Glutamatergic neuron (in vitro differentiated cells): ENCODE data around the gene RNASEL. TPM values are rescaled to one million over a fixed set of nuclear protein-coding genes. Genes with fewer than 3 reads are reported as not detected.
A peak's percentile ranks its signal among the peaks of the same experiment; 100 is the strongest.

ENCODE experiments used
- DNase-seq: peaks from one replicate; pipeline ENCODE4 v3.0.0; 2022
- H3K27ac Mint-ChIP-seq: one replicate; pipeline ENCODE4 v1.8.0; 2020; ENCODE audit warnings: mild to moderate bottlenecking, mixed read lengths, inconsistent platforms; ENCODE audit not compliant: unreplicated experiment
- H3K27me3 Mint-ChIP-seq: one replicate; pipeline ENCODE4 v1.8.0; 2020; ENCODE audit warnings: mild to moderate bottlenecking, moderate library complexity, mixed read lengths, inconsistent platforms; ENCODE audit not compliant: unreplicated experiment
- H3K36me3 Mint-ChIP-seq: one replicate; pipeline ENCODE4 v1.8.0; 2020; ENCODE audit warnings: mild to moderate bottlenecking, mixed read lengths, inconsistent platforms; ENCODE audit not compliant: unreplicated experiment
- H3K4me1 Mint-ChIP-seq: one replicate; pipeline ENCODE4 v1.8.0; 2020; ENCODE audit warnings: mild to moderate bottlenecking, low read depth, mixed read lengths, inconsistent platforms; ENCODE audit not compliant: unreplicated experiment
- H3K4me3 Mint-ChIP-seq: one replicate; pipeline ENCODE4 v1.8.0; 2020; ENCODE audit warnings: mild to moderate bottlenecking, mixed read lengths, inconsistent platforms; ENCODE audit not compliant: unreplicated experiment
- H3K9me3 Mint-ChIP-seq: one replicate; pipeline ENCODE4 v1.8.0; 2020; ENCODE audit warnings: mild to moderate bottlenecking, moderate library complexity, mixed read lengths, inconsistent platforms; ENCODE audit not compliant: unreplicated experiment
- CTCF ChIP-seq: fragments of 200-600 bp; sonication (generic); IDR thresholded peaks from one replicate; pipeline ENCODE4 v1.5.0; 2021; ENCODE audit not compliant: partially characterized antibody, unreplicated experiment
- total RNA-seq: library from RNA; stranded (reverse); fragmentation: NEBNext Ultra II Directional; extraction: Animal tissue kit (Norgen Biotek cat#: 25700); gene quantifications from one replicate; pipeline ENCODE4 v1.2.1, GENCODE V29; 2021; ENCODE audit not compliant: unreplicated experiment

RNASEL gene
- total RNA-seq, 1 donor from 2014 or later = 1.3 TPM

GRCh38 chr1:182615468-182616129 is 26.5 kb upstream of the RNASEL start:
- Mint-ChIP-seq H3K27me3 (peaks cover 7% of the 10 kb centered on the region), H3K27ac (peak overlapping the region; percentile 73), H3K4me3 (peak overlapping the region; percentile 79), H3K9me3 (peaks cover 8% of the 10 kb centered on the region), H3K36me3 (peaks cover 2% of the 10 kb centered on the region), H3K4me1 (peaks cover 67% of the 10 kb centered on the region)
- DNase-seq = no peak
- TF ChIP-seq CTCF = no peak

DNA sequence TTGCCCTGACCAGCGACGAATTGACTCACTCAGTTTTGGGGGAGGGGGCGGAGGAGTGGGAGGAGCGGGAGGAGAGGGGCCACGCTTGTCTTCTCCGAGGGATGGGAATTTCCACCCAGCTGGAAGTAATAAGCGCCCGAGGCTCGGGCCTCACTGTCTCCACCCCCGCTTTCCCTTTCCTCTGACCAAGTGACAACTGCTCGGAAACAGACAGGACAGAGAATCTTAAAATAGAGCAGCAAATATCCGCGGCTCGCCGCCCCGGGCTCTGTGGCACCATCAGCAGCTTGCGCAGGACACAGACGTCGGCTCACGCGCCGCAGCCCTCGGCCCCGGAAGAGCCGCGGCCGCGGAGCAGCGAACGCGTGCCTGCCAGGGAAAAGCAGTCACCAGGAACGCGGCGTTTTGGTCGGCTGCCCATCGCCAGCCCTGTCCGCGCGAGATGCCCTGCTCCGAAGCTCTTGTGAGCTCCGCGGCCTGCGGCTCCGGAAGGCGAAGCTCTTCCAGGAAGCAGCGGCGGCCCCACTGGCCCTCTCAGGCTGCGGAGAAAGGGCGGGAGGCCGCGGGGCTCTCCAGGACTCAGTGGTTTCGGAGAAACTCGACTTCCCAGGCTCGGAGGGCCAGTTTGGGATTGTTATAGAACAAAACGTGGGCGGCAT is 25.9 kb upstream of the RNASEL start:
- H3K9me3 Mint-ChIP-seq = peaks cover 6% of the 10 kb centered on the region
- H3K27ac Mint-ChIP-seq = peak overlapping the region; percentile 73
- peak overlapping the region; percentile 79 for H3K4me3 Mint-ChIP-seq
- no peak for TF ChIP-seq CTCF
- DNase-seq = peak; percentile 59
- H3K36me3 Mint-ChIP-seq = no peaks in the 10 kb centered on the region
- peaks cover 7% of the 10 kb centered on the region for H3K27me3 Mint-ChIP-seq
- peaks cover 74% of the 10 kb centered on the region for H3K4me1 Mint-ChIP-seq

- TF ChIP-seq CTCF = peak; percentile 20
- peaks cover 65% of the 10 kb centered on the region for H3K4me1 Mint-ChIP-seq
Measured at GRCh38 chr1:182611787-182612186, 22.7 kb upstream of the RNASEL start.

GRCh38 chr1:182611326-182611725 is 22.3 kb upstream of the RNASEL start:
- peaks cover 63% of the 10 kb centered on the region for H3K4me1 Mint-ChIP-seq
- DNase-seq = no peak
- no peaks in the 10 kb centered on the region for H3K36me3 Mint-ChIP-seq
- peak overlapping the region; percentile 81 for H3K27ac Mint-ChIP-seq
- peaks cover 7% of the 10 kb centered on the region for H3K27me3 Mint-ChIP-seq
- TF ChIP-seq CTCF = no peak
- peak overlapping the region; percentile 21 for H3K4me3 Mint-ChIP-seq
- peaks cover 9% of the 10 kb centered on the region for H3K9me3 Mint-ChIP-seq

More at GRCh38 chr1:182611787-182612186, 22.7 kb upstream of the RNASEL start:
- Mint-ChIP-seq H3K9me3 (peaks cover 9% of the 10 kb centered on the region), H3K4me3 (peak overlapping the region; percentile 26), H3K27me3 (peaks cover 7% of the 10 kb centered on the region), H3K36me3 (no peaks in the 10 kb centered on the region), H3K27ac (peak overlapping the region; percentile 81)
- DNase-seq = peak; percentile 71

GRCh38 chr1:182610606-182611194 is 21.6 kb upstream of the RNASEL start:
- H3K4me1 Mint-ChIP-seq = peaks cover 59% of the 10 kb centered on the region
- H3K27ac Mint-ChIP-seq = peak overlapping the region; percentile 78
- peak overlapping the region; percentile 21 for H3K4me3 Mint-ChIP-seq

More at GRCh38 chr1:182610606-182611194, 21.6 kb upstream of the RNASEL start:
- TF ChIP-seq CTCF = no peak
- Mint-ChIP-seq H3K27me3 (peaks cover 7% of the 10 kb centered on the region), H3K9me3 (peaks cover 9% of the 10 kb centered on the region), H3K36me3 (no peaks in the 10 kb centered on the region)
- DNase-seq = no peak
